Measurements from ENCODE around the gene RAP1A. TPM values are rescaled to one million over a fixed set of nuclear protein-coding genes. Genes with fewer than 3 reads are reported as not detected.
A peak's percentile ranks its signal among the peaks of the same experiment; 100 is the strongest.

The RAP1A gene
- polyA plus RNA-seq, 1 of the 3 experiments (the other 2 are of a cell fraction), result 17.7 TPM

- Histone ChIP-seq H3K79me2 (ENCODE audit: insufficient read depth) (peaks cover 40% of the 10 kb centered on the region), H3K4me2 (peak within 1 kb of the TSS; percentile 83), H3K4me3 (ENCODE audit: low read depth in 2 of 2, low read length in 1 of 2) (peak within 1 kb of the TSS; percentile 96 to 99), H3F3A (replicated peaks; ENCODE audit: insufficient read depth) (peaks cover 9% of the 10 kb centered on the region), H3K9ac (peak within 1 kb of the TSS; percentile 92), H3K9me2 (no peaks in the 10 kb centered on the region), H3K27ac (ENCODE audit: low read depth in 2 of 2, low read length in 1 of 2) (peak within 1 kb of the TSS; percentile 96 to 99), H4K20me1 (ENCODE audit: insufficient read depth) (no peaks in the 10 kb centered on the region), H3K27me3 (ENCODE audit: insufficient read depth) (no peaks in the 10 kb centered on the region), H2AFZ (ENCODE audit: low read depth) (peak within 1 kb of the TSS; percentile 97), H3K36me3 (replicated peaks in 1 of 2; ENCODE audit: control insufficient read depth in 1 of 2, insufficient read depth in 2 of 2, low read length in 1 of 2) (peaks cover 15 to 17% of the 10 kb centered on the region in 2 experiments), H3K4me1 (ENCODE audit: control insufficient read depth in 1 of 2, insufficient read depth in 2 of 2, low read depth in 1 of 2, low read length in 1 of 2) (peaks cover 9 to 11% of the 10 kb centered on the region in 2 experiments; a peak in 3 of 4 replicates), H3K9me3 (no peaks in the 10 kb centered on the region)
- peak; percentile 97 for DNase-seq
- 1% methylated on average over 47 of the region's 67 CpGs for WGBS (ENCODE audit: low lambda C conversion rate)
- ChIA-PET CTCF (interaction anchor here (0.6 to 5.2 kb wide), 19 partner anchors 9 to 315 kb away, joined by 3 to 48 read pairs (median 5); partner anchors contain the start of gene INKA2), POLR2A (interaction anchor here (0.6 to 3.2 kb wide), 4 partner anchors 8 to 792 kb away, joined by 3 to 15 read pairs (median 4); partner anchors contain the start of genes INKA2 and LRIF1)
- TF ChIP-seq SIN3A (IDR thresholded peaks at IDR 0.05; ENCODE audit: borderline replicate concordance, low read depth, low read length) (peak; percentile 97), RFX5 (IDR thresholded peaks at IDR 0.05; ENCODE audit: low read length) (no peak), ZBTB33 (IDR thresholded peaks at IDR 0.05; ENCODE audit: borderline replicate concordance, low read depth) (peak; percentile 99), YY1 (IDR thresholded peaks at IDR 0.05; ENCODE audit: low read depth) (peak; percentile 89), FOXM1 (IDR thresholded peaks at IDR 0.05; ENCODE audit: low read depth) (no peak), MAX (IDR thresholded peaks at IDR 0.05; ENCODE audit: low read depth) (peak; percentile 73), NRF1 (IDR thresholded peaks at IDR 0.05; ENCODE audit: low read depth, low read length) (0 out of 2 replicates have a peak, but pooled peaks have one; percentile 14), CHD2 (IDR thresholded peaks at IDR 0.05; ENCODE audit: low read length, partially characterized antibody) (peak; percentile 99), RCOR1 (IDR thresholded peaks at IDR 0.05; ENCODE audit: low read length) (no peak), NFIC (IDR thresholded peaks at IDR 0.05; ENCODE audit: borderline replicate concordance) (peak; percentile 37; the same call in 1 of the 2 replicates), SMC3 (IDR thresholded peaks at IDR 0.05; ENCODE audit: low read depth, low read length) (peak; percentile 54), POLR2AphosphoS5 (IDR thresholded peaks at IDR 0.05; ENCODE audit: low read depth, low read length) (peak; percentile 77), TAF1 (IDR thresholded peaks at IDR 0.05; ENCODE audit: borderline replicate concordance, low read depth, low read length) (peak; percentile 93), RAD21 (IDR thresholded peaks at IDR 0.05; ENCODE audit: low read length) (peak; percentile 72), GABPA (IDR thresholded peaks at IDR 0.05; ENCODE audit: low read depth) (peak; percentile 76), JUND (IDR thresholded peaks at IDR 0.05) (no peak), MEF2A (IDR thresholded peaks at IDR 0.05; ENCODE audit: borderline replicate concordance, low read depth) (no peak), TCF12 (IDR thresholded peaks at IDR 0.05) (peak; percentile 25; the same call in 1 of the 2 replicates)
- TF ChIP-seq, protein P1, sequence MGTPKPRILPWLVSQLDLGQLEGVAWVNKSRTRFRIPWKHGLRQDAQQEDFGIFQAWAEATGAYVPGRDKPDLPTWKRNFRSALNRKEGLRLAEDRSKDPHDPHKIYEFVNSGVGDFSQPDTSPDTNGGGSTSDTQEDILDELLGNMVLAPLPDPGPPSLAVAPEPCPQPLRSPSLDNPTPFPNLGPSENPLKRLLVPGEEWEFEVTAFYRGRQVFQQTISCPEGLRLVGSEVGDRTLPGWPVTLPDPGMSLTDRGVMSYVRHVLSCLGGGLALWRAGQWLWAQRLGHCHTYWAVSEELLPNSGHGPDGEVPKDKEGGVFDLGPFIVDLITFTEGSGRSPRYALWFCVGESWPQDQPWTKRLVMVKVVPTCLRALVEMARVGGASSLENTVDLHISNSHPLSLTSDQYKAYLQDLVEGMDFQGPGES (IDR thresholded peaks at IDR 0.05; ENCODE audit: low read depth, low read length), result no peak
- TF ChIP-seq, protein P2, sequence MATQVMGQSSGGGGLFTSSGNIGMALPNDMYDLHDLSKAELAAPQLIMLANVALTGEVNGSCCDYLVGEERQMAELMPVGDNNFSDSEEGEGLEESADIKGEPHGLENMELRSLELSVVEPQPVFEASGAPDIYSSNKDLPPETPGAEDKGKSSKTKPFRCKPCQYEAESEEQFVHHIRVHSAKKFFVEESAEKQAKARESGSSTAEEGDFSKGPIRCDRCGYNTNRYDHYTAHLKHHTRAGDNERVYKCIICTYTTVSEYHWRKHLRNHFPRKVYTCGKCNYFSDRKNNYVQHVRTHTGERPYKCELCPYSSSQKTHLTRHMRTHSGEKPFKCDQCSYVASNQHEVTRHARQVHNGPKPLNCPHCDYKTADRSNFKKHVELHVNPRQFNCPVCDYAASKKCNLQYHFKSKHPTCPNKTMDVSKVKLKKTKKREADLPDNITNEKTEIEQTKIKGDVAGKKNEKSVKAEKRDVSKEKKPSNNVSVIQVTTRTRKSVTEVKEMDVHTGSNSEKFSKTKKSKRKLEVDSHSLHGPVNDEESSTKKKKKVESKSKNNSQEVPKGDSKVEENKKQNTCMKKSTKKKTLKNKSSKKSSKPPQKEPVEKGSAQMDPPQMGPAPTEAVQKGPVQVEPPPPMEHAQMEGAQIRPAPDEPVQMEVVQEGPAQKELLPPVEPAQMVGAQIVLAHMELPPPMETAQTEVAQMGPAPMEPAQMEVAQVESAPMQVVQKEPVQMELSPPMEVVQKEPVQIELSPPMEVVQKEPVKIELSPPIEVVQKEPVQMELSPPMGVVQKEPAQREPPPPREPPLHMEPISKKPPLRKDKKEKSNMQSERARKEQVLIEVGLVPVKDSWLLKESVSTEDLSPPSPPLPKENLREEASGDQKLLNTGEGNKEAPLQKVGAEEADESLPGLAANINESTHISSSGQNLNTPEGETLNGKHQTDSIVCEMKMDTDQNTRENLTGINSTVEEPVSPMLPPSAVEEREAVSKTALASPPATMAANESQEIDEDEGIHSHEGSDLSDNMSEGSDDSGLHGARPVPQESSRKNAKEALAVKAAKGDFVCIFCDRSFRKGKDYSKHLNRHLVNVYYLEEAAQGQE (IDR thresholded peaks at IDR 0.05; ENCODE audit: low read depth, low read length), result peak; percentile 48; the same call in 1 of the 2 replicates
- TF ChIP-seq, protein P3, sequence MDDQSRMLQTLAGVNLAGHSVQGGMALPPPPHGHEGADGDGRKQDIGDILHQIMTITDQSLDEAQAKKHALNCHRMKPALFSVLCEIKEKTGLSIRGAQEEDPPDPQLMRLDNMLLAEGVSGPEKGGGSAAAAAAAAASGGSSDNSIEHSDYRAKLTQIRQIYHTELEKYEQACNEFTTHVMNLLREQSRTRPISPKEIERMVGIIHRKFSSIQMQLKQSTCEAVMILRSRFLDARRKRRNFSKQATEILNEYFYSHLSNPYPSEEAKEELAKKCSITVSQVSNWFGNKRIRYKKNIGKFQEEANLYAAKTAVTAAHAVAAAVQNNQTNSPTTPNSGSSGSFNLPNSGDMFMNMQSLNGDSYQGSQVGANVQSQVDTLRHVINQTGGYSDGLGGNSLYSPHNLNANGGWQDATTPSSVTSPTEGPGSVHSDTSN (IDR thresholded peaks at IDR 0.05), result peak; percentile 12
- TF ChIP-seq, protein P4, sequence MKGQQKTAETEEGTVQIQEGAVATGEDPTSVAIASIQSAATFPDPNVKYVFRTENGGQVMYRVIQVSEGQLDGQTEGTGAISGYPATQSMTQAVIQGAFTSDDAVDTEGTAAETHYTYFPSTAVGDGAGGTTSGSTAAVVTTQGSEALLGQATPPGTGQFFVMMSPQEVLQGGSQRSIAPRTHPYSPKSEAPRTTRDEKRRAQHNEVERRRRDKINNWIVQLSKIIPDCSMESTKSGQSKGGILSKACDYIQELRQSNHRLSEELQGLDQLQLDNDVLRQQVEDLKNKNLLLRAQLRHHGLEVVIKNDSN (IDR thresholded peaks at IDR 0.05; ENCODE audit: borderline replicate concordance, low read depth), result peak; percentile 51
Observed at GRCh38 chr1:111755331-111756123, 135.9 kb downstream of the RAP1A start, which contains the start of gene DDX20. Gene DDX20 (plus strand): TSS chr1:111755901. CDS start chr1:111755925, 24 bp downstream.
